NCI-H345 treated with DMSO at 0.1 percent for 48 hours (cell line): ENCODE measurements around the gene LTV1.
"Not testable (repeated sequence)": the region's sequence is repeated elsewhere in the genome, so short reads cannot be mapped to it uniquely, and the experiment has no call there.

ENCODE experiments used
- DNase-seq: peaks from one replicate; lab custom pipeline; 2025; ENCODE audit not compliant: unreplicated experiment; lab: John Stamatoyannopoulos, UW

The LTV1 gene

GRCh38 chr6:143840595-143841265 lies 2.4 kb upstream of the LTV1 start:
- DNase-seq, result no peak

GRCh38 chr6:143842461-143842901 lies 657 bp upstream of the LTV1 start:
- no peak for DNase-seq

DNA sequence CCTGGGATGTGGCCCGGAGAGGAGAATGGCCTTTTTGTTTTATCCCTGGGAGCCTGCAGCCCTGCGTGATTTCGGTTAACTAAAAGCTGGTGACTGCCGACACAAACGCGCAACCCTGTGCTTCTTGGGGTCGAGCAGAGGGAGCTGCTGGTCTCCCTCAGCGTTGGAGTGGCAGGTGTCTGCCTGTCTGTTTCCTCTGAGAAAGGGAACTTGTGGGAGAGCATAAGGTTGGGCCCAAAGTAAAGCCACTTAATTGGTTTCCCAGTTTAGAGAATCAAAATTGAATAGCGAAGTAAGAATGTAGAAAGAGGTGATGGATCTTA lies 500 bp downstream of the LTV1 start:
- no peak for DNase-seq

DNA sequence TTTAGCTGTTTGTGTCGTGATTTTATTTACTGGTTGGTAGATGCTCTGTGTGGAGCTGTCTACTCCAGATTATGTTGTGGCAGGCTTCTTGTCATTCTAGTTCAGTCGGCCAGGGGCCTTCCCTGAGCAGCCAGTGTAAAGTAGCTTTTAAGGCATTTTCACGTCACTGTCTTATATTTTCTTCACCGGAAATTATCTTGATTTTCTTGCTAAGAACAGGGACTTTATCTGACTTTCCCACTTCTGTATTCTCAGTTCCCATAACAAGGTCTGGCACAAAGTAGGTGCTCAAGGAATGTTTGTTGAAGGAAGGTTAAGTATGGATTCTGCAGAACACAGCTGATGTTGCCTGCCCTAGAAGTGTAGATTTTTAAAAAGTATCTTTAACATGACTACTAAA lies 868 bp downstream of the LTV1 start:
- no peak for DNase-seq

DNA sequence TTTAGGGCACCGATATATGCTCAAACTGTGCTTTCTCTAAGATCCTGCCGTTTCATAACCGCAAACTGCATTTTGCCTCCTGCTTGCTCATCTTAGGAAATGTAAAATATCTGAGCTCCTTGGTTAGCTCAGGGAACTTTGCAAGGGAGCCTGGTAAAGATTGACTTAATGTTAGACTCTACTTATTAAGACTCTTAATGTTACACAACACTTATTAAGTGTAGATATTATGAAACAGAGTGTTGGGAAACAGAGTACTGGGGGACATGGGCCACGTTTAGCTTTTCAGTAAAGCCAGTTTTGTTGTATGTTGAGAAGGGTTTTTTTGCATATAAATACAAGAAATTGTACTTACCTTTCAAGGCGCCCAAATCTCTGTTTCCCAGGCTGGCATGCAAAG lies 1.9 kb downstream of the LTV1 start:
- DNase-seq, result no peak

- DNase-seq, result not testable (repeated sequence)
Observed at GRCh38 chr6:143851706-143852105, 8.6 kb downstream of the LTV1 start.

- not testable (repeated sequence) for DNase-seq
Observed at GRCh38 chr6:143855057-143855456, 11.9 kb downstream of the LTV1 start.

GRCh38 chr6:143856762-143857161 lies 13.6 kb downstream of the LTV1 start:
- not testable (repeated sequence) for DNase-seq

DNA sequence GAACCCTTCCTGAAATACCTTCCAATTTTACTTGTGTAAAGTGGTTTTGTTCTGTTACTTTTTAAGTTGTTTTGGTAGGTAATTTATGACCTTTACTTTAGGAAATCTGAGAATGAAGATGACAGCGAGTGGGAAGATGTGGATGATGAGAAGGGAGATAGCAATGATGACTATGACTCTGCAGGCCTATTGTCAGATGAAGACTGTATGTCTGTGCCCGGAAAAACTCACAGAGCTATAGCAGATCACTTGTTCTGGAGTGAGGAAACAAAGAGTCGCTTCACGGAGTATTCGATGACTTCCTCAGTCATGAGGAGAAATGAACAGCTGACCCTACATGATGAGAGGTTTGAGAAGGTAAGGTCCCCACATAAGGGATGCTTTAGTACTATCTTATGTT lies 14.5 kb downstream of the LTV1 start:
- no peak for DNase-seq

GRCh38 chr6:143859891-143860660 lies 16.9 kb downstream of the LTV1 start:
- no peak for DNase-seq

- DNase-seq, result no peak
Observed at GRCh38 chr6:143863771-143864170, 20.6 kb downstream of the LTV1 start.

GRCh38 chr6:143864234-143864633 lies 21.1 kb downstream of the LTV1 start, which contains the start of gene ZC2HC1B:
ZC2HC1B (plus strand) TSS chr6:143864474; CDS start chr6:143864540, 66 bp downstream.
- no peak for DNase-seq

DNA sequence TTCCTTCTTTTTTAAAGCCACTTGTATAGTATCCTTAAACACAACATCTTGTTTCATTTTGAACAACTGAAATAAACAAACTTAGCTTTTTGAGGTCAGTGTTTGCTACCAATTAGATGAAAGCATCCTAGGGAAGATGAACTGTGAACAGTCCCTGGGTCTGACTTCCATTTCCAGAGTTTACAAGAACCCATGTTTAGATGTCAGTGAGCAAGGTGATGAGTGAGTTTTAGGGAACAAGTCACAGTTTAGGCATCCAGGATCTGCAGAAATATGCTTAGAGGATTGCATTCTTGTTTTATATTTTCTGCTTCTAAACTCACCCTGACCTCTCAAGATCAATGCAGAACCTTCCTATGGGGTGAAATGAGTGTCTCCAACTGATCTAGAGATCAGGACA lies 24.1 kb downstream of the LTV1 start:
- DNase-seq, result no peak

- DNase-seq, result not testable (repeated sequence)
Observed at GRCh38 chr6:143868808-143869207, 25.7 kb downstream of the LTV1 start.

- not testable (repeated sequence) for DNase-seq
Observed at GRCh38 chr6:143871202-143871730, 28.1 kb downstream of the LTV1 start.

GRCh38 chr6:143872201-143872600 lies 29.1 kb downstream of the LTV1 start:
- no peak for DNase-seq

- DNase-seq, result not testable (repeated sequence)
Observed at GRCh38 chr6:143873600-143873999, 30.5 kb downstream of the LTV1 start.

DNA sequence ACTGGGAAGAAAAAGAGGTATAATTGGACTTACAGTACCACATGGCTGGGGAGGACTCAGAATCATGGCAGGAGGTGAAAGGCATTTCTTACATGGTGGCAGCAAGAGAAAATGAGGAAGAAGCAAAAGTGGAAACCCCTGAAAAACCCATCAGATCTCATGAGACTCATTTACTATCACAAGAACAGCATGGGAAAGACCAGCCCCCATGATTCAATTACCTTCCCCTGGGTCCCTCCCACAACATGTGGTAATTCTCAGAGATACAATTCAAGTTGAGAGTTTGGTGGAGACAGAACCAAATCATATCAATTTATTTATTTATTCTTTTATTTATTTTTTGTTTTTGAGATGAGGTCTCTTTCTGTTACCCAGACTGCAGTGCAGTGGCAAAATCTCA lies 31.4 kb downstream of the LTV1 start:
- not testable (repeated sequence) for DNase-seq

- DNase-seq, result no peak
Observed at GRCh38 chr6:143877584-143878271, 34.6 kb downstream of the LTV1 start.

GRCh38 chr6:143878272-143878760 lies 35.2 kb downstream of the LTV1 start:
- DNase-seq, result no peak

- DNase-seq, result no peak
Observed at GRCh38 chr6:143880412-143880811, 37.3 kb downstream of the LTV1 start.
